Measurements from ENCODE around the gene ZNF618. TPM values are rescaled to one million over a fixed set of nuclear protein-coding genes. Genes with fewer than 3 reads are reported as not detected.

Gene ZNF618
- total RNA-seq, 2 donors from 2014 or later = 16.6 to 24.9 TPM

GRCh38 chr9:113851359-113851758 lies 24.8 kb upstream of the ZNF618 start:
- H3K27ac ChIP-seq = no peak overlapping the region
- H3K36me3 ChIP-seq = no peaks in the 10 kb centered on the region
- no peak for TF ChIP-seq CTCF (IDR thresholded peaks at IDR 0.05)
- ATAC-seq (ENCODE audit: insufficient number of reproducible peaks, low FRiP score, low read depth) (no peak), DNase-seq (ENCODE audit: low spot score) (no peak)
- H3K9me3 ChIP-seq = peaks cover 11% of the 10 kb centered on the region
- H3K27me3 ChIP-seq (replicated peaks; ENCODE audit: insufficient read depth) = no peaks in the 10 kb centered on the region
- no peak overlapping the region for H3K4me3 ChIP-seq
- H3K4me1 ChIP-seq (ENCODE audit: control insufficient read depth in 1 of 2, low read depth in 2 of 2) = no peaks in the 10 kb centered on the region

- Histone ChIP-seq H3K27me3 (replicated peaks; ENCODE audit: insufficient read depth) (no peaks in the 10 kb centered on the region), H3K36me3 (no peaks in the 10 kb centered on the region), H3K27ac (no peak overlapping the region), H3K4me1 (ENCODE audit: control insufficient read depth in 1 of 2, low read depth in 2 of 2) (no peaks in the 10 kb centered on the region), H3K9me3 (peaks cover 11% of the 10 kb centered on the region), H3K4me3 (no peak overlapping the region)
- no peak for ATAC-seq (ENCODE audit: insufficient number of reproducible peaks, low FRiP score, low read depth)
- DNase-seq (ENCODE audit: low spot score) = no peak
- no peak for TF ChIP-seq CTCF (IDR thresholded peaks at IDR 0.05)
Observed at GRCh38 chr9:113851873-113852272, 24.2 kb upstream of the ZNF618 start.

GRCh38 chr9:113853333-113853732 lies 22.8 kb upstream of the ZNF618 start:
- Histone ChIP-seq H3K36me3 (no peaks in the 10 kb centered on the region), H3K9me3 (peaks cover 11% of the 10 kb centered on the region), H3K27me3 (replicated peaks; ENCODE audit: insufficient read depth) (no peaks in the 10 kb centered on the region), H3K4me3 (no peak overlapping the region), H3K4me1 (ENCODE audit: control insufficient read depth in 1 of 2, low read depth in 2 of 2) (no peaks in the 10 kb centered on the region), H3K27ac (no peak overlapping the region)
- no peak for DNase-seq (ENCODE audit: low spot score)
- TF ChIP-seq CTCF (IDR thresholded peaks at IDR 0.05) = no peak
- ATAC-seq (ENCODE audit: insufficient number of reproducible peaks, low FRiP score, low read depth) = no peak

- ATAC-seq (ENCODE audit: insufficient number of reproducible peaks, low FRiP score, low read depth) (no peak), DNase-seq (ENCODE audit: low spot score) (no peak)
- H3K27ac ChIP-seq = no peak overlapping the region
- H3K36me3 ChIP-seq = no peaks in the 10 kb centered on the region
- TF ChIP-seq CTCF (IDR thresholded peaks at IDR 0.05) = no peak
- H3K4me3 ChIP-seq = no peak overlapping the region
- peaks cover 11% of the 10 kb centered on the region for H3K9me3 ChIP-seq
- H3K27me3 ChIP-seq (replicated peaks; ENCODE audit: insufficient read depth) = no peaks in the 10 kb centered on the region
- H3K4me1 ChIP-seq (ENCODE audit: control insufficient read depth in 1 of 2, low read depth in 2 of 2) = no peaks in the 10 kb centered on the region
Observed at GRCh38 chr9:113854310-113854709, 21.8 kb upstream of the ZNF618 start.

- Histone ChIP-seq H3K4me3 (no peak overlapping the region), H3K27me3 (replicated peaks; ENCODE audit: insufficient read depth) (no peaks in the 10 kb centered on the region), H3K4me1 (ENCODE audit: control insufficient read depth in 1 of 2, low read depth in 2 of 2) (no peaks in the 10 kb centered on the region), H3K36me3 (no peaks in the 10 kb centered on the region), H3K9me3 (no peaks in the 10 kb centered on the region), H3K27ac (no peak overlapping the region)
- no peak for DNase-seq (ENCODE audit: low spot score)
- no peak for TF ChIP-seq CTCF (IDR thresholded peaks at IDR 0.05)
- no peak for ATAC-seq (ENCODE audit: insufficient number of reproducible peaks, low FRiP score, low read depth)
Observed at GRCh38 chr9:113857875-113858274, 18.2 kb upstream of the ZNF618 start.

All from thoracic aorta (tissue), 2 donors.